Uterus (tissue), 2 donors: ENCODE measurements around the gene ANKRD39.
A peak's percentile ranks its signal among the peaks of the same experiment; 100 is the strongest.

Source experiments
- CTCF ChIP-seq, 4 experiments: fragments of 200-600 bp in 2 of 4; fragments of 450-650 bp in 2 of 4; sonication (generic) in 2 of 4; IDR thresholded peaks; one replicate each; pipeline ENCODE4 v1.5.1; 2016 to 2019; ENCODE audit warnings: antibody characterized with exemption in 4 of 4, mild to moderate bottlenecking in 2 of 4, moderate library complexity in 1 of 4
- POLR2A ChIP-seq, 2 donors: fragments of 450-650 bp; IDR thresholded peaks; one replicate each; pipeline ENCODE4 v1.6.1; 2016; ENCODE audit warnings: antibody characterized with exemption in 2 of 2, mild to moderate bottlenecking in 1 of 2, moderate library complexity in 1 of 2

DNA sequence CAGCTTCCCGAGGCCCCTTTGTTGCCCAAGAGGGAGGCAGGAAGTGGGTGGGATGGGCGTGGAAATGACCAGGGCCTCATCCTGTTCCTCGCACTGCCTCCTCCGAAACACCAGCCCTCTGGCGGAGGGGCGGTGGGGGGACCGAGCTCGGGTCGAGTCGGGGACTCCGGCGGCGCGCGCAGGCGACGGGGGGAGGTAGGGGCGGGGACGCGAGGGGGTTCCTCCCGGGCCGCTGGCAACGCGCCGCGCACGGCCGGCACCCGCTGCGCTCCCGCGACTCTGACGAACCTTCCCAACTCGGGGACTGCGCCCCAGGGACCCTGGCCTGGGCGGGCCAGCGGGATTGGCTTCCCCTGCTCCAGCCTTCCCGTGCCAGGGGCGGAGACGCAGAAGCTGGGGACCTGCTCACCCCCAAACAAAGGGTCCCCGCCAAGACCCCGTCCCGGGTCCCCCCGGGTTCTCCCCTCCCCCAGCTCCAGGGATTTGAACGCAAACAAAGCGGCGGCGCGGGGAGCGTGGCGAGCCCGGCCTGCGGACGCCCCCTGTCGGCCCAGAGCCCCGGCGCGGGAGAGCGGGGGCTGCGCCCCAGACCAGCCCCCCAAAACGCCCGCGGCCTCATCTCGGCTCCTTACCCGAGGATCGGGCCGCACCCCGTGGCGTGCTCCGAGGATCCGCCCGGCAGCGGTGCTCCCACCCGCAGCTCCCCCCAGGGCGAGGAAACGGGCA is 10.9 kb upstream of the ANKRD39 start:
- TF ChIP-seq CTCF (IDR thresholded peaks at IDR 0.05), result peak; percentile 39 to 76 (median 56)
- TF ChIP-seq POLR2A (IDR thresholded peaks at IDR 0.05), result peak; percentile 8 to 49
